ENCODE data around the gene TANGO6.

Gene TANGO6

GRCh38 chr16:68860978-68861892 lies 17.9 kb downstream of the TANGO6 start:
- DNase-seq (ENCODE audit: low read depth in 2 of 2, low spot score in 1 of 2): no peak

GRCh38 chr16:68866933-68867332 lies 23.6 kb downstream of the TANGO6 start:
- no peak for DNase-seq (ENCODE audit: low read depth in 2 of 2, low spot score in 1 of 2)

GRCh38 chr16:68869492-68870088 lies 26.3 kb downstream of the TANGO6 start:
- DNase-seq (ENCODE audit: low read depth in 2 of 2, low spot score in 1 of 2): no peak

- DNase-seq (ENCODE audit: low read depth in 2 of 2, low spot score in 1 of 2): no peak
Observed at GRCh38 chr16:68873635-68874471, 30.5 kb downstream of the TANGO6 start.

- no peak for DNase-seq (ENCODE audit: low read depth in 2 of 2, low spot score in 1 of 2)
Observed at GRCh38 chr16:68875871-68876270, 32.5 kb downstream of the TANGO6 start.

GRCh38 chr16:68883685-68884084 lies 40.4 kb downstream of the TANGO6 start:
- no peak for DNase-seq (ENCODE audit: low read depth in 2 of 2, low spot score in 1 of 2)

- DNase-seq (ENCODE audit: low read depth in 2 of 2, low spot score in 1 of 2): no peak
Observed at GRCh38 chr16:68884401-68884800, 41.1 kb downstream of the TANGO6 start.

GRCh38 chr16:68884861-68885720 lies 41.8 kb downstream of the TANGO6 start:
- DNase-seq (ENCODE audit: low read depth in 2 of 2, low spot score in 1 of 2): no peak

- DNase-seq (ENCODE audit: low read depth in 2 of 2, low spot score in 1 of 2): no peak
Observed at GRCh38 chr16:68887107-68887506, 43.8 kb downstream of the TANGO6 start.

GRCh38 chr16:68889508-68890150 lies 46.3 kb downstream of the TANGO6 start:
- no peak for DNase-seq (ENCODE audit: low read depth in 2 of 2, low spot score in 1 of 2)

GRCh38 chr16:68892214-68892613 lies 48.9 kb downstream of the TANGO6 start:
- no peak for DNase-seq (ENCODE audit: low read depth in 2 of 2, low spot score in 1 of 2)

- DNase-seq (ENCODE audit: low read depth in 2 of 2, low spot score in 1 of 2): no peak
Observed at GRCh38 chr16:68892898-68893297, 49.6 kb downstream of the TANGO6 start.

GRCh38 chr16:68893710-68894705 lies 50.7 kb downstream of the TANGO6 start:
- DNase-seq (ENCODE audit: low read depth in 2 of 2, low spot score in 1 of 2): no peak

GRCh38 chr16:68894714-68895113 lies 51.4 kb downstream of the TANGO6 start:
- no peak for DNase-seq (ENCODE audit: low read depth in 2 of 2, low spot score in 1 of 2)

- no peak for DNase-seq (ENCODE audit: low read depth in 2 of 2, low spot score in 1 of 2)
Observed at GRCh38 chr16:68898026-68898425, 54.7 kb downstream of the TANGO6 start.

GRCh38 chr16:68900009-68900408 lies 56.7 kb downstream of the TANGO6 start:
- DNase-seq (ENCODE audit: low read depth in 2 of 2, low spot score in 1 of 2): no peak

- no peak for DNase-seq (ENCODE audit: low read depth in 2 of 2, low spot score in 1 of 2)
Observed at GRCh38 chr16:68902003-68902968, 59.0 kb downstream of the TANGO6 start.

GRCh38 chr16:68902969-68903345 lies 59.6 kb downstream of the TANGO6 start:
- no peak for DNase-seq (ENCODE audit: low read depth in 2 of 2, low spot score in 1 of 2)

All from stimulated activated CD8-positive, alpha-beta memory T cell treated with anti-CD3 and anti-CD28 coated beads, Interleukin-4, amount 100 ng/mL, for 4 hours (primary cell).